ENCODE results near the gene MKS1.

The MKS1 gene

GRCh38 chr17:58184308-58184985, 34.6 kb downstream of the MKS1 start:
- Mint-ChIP-seq H3K9me3 (no peaks in the 10 kb centered on the region), H3K27ac (no peak overlapping the region), H3K4me3 (no peak overlapping the region), H3K36me3 (no peaks in the 10 kb centered on the region), H3K27me3 (peaks cover 13% of the 10 kb centered on the region), H3K4me1 (peaks cover 15% of the 10 kb centered on the region)
- no peak for DNase-seq (ENCODE audit: low spot score in 2 of 2)
- no peak for ATAC-seq (ENCODE audit: low read depth)

- H3K4me1 Mint-ChIP-seq: peaks cover 15% of the 10 kb centered on the region
- H3K9me3 Mint-ChIP-seq: no peaks in the 10 kb centered on the region
- H3K4me3 Mint-ChIP-seq: no peak overlapping the region
- ATAC-seq (ENCODE audit: low read depth) (no peak), DNase-seq (ENCODE audit: low spot score in 2 of 2) (no peak)
- no peaks in the 10 kb centered on the region for H3K36me3 Mint-ChIP-seq
- H3K27me3 Mint-ChIP-seq: peaks cover 15% of the 10 kb centered on the region
- no peak overlapping the region for H3K27ac Mint-ChIP-seq
Measured at GRCh38 chr17:58183514-58183913, 35.5 kb downstream of the MKS1 start.

- no peak for ATAC-seq (ENCODE audit: low read depth)
- Mint-ChIP-seq H3K4me3 (no peak overlapping the region), H3K36me3 (peaks cover under 1% of the 10 kb centered on the region), H3K9me3 (no peaks in the 10 kb centered on the region), H3K27me3 (peaks cover 14% of the 10 kb centered on the region), H3K27ac (no peak overlapping the region), H3K4me1 (peaks cover 15% of the 10 kb centered on the region)
- no peak for DNase-seq (ENCODE audit: low spot score in 2 of 2)
Measured at GRCh38 chr17:58181796-58182195, 37.3 kb downstream of the MKS1 start.

- DNase-seq (ENCODE audit: low spot score in 2 of 2): no peak
- Mint-ChIP-seq H3K9me3 (no peaks in the 10 kb centered on the region), H3K27me3 (peaks cover 17% of the 10 kb centered on the region), H3K27ac (no peak overlapping the region), H3K4me3 (no peak overlapping the region), H3K4me1 (peaks cover 7% of the 10 kb centered on the region), H3K36me3 (peaks cover 3% of the 10 kb centered on the region)
- no peak for ATAC-seq (ENCODE audit: low read depth)
Measured at GRCh38 chr17:58176200-58176599, 42.9 kb downstream of the MKS1 start.

- no peak overlapping the region for H3K27ac Mint-ChIP-seq
- H3K4me3 Mint-ChIP-seq: no peak overlapping the region
- peaks cover 3% of the 10 kb centered on the region for H3K36me3 Mint-ChIP-seq
- DNase-seq (ENCODE audit: low spot score in 2 of 2): no peak
- no peak for ATAC-seq (ENCODE audit: low read depth)
- no peaks in the 10 kb centered on the region for H3K9me3 Mint-ChIP-seq
- H3K4me1 Mint-ChIP-seq: peaks cover 6% of the 10 kb centered on the region
- H3K27me3 Mint-ChIP-seq: peaks cover 18% of the 10 kb centered on the region
Measured at GRCh38 chr17:58174871-58175270, 44.2 kb downstream of the MKS1 start.

- ATAC-seq (ENCODE audit: low read depth) (peak; percentile 69), DNase-seq (ENCODE audit: low spot score in 2 of 2) (peak in 1 of 2 donors; percentile 11)
- Mint-ChIP-seq H3K9me3 (peaks cover 2% of the 10 kb centered on the region), H3K27me3 (peaks cover 23% of the 10 kb centered on the region), H3K36me3 (peaks cover 5% of the 10 kb centered on the region), H3K4me1 (peaks cover 6% of the 10 kb centered on the region), H3K27ac (no peak overlapping the region), H3K4me3 (no peak overlapping the region)
Measured at GRCh38 chr17:58172369-58173071, 46.5 kb downstream of the MKS1 start.

GRCh38 chr17:58170622-58171021, 48.4 kb downstream of the MKS1 start:
- peaks cover 19% of the 10 kb centered on the region for H3K27me3 Mint-ChIP-seq
- peaks cover 3% of the 10 kb centered on the region for H3K36me3 Mint-ChIP-seq
- ATAC-seq (ENCODE audit: low read depth): no peak
- peaks cover 6% of the 10 kb centered on the region for H3K4me1 Mint-ChIP-seq
- no peak overlapping the region for H3K4me3 Mint-ChIP-seq
- peaks cover 2% of the 10 kb centered on the region for H3K9me3 Mint-ChIP-seq
- H3K27ac Mint-ChIP-seq: no peak overlapping the region
- DNase-seq (ENCODE audit: low spot score in 2 of 2): no peak

- peaks cover 22% of the 10 kb centered on the region for H3K27me3 Mint-ChIP-seq
- no peak within 1 kb of the TSS for H3K27ac Mint-ChIP-seq
Measured at GRCh38 chr17:58166682-58167081, 52.4 kb downstream of the MKS1 start, which contains the start of gene OR4D2. TSS of gene OR4D2 (plus strand) at chr17:58166982. CDS start at chr17:58169656, 2,674 bp downstream.

GRCh38 chr17:58165981-58166380, 53.1 kb downstream of the MKS1 start:
- H3K9me3 Mint-ChIP-seq: peaks cover 5% of the 10 kb centered on the region
- H3K27ac Mint-ChIP-seq: no peak overlapping the region
- peaks cover 6% of the 10 kb centered on the region for H3K36me3 Mint-ChIP-seq
- DNase-seq (ENCODE audit: low spot score in 2 of 2) (no peak), ATAC-seq (ENCODE audit: low read depth) (no peak)
- H3K4me1 Mint-ChIP-seq: peaks cover 3% of the 10 kb centered on the region
- peaks cover 22% of the 10 kb centered on the region for H3K27me3 Mint-ChIP-seq
- no peak overlapping the region for H3K4me3 Mint-ChIP-seq

More at GRCh38 chr17:58166682-58167081, 52.4 kb downstream of the MKS1 start, which contains the start of gene OR4D2:
- DNase-seq (ENCODE audit: low spot score in 2 of 2) (no peak), ATAC-seq (ENCODE audit: low read depth) (no peak)
- H3K36me3 Mint-ChIP-seq: peaks cover 6% of the 10 kb centered on the region
- peaks cover 5% of the 10 kb centered on the region for H3K9me3 Mint-ChIP-seq
- peaks cover 3% of the 10 kb centered on the region for H3K4me1 Mint-ChIP-seq
- no peak within 1 kb of the TSS for H3K4me3 Mint-ChIP-seq

- H3K4me1 Mint-ChIP-seq: peaks cover 7% of the 10 kb centered on the region
- no peak overlapping the region for H3K4me3 Mint-ChIP-seq
- no peak overlapping the region for H3K27ac Mint-ChIP-seq
- ATAC-seq (ENCODE audit: low read depth) (no peak), DNase-seq (ENCODE audit: low spot score in 2 of 2) (no peak)
- H3K9me3 Mint-ChIP-seq: peaks cover 3% of the 10 kb centered on the region
- H3K27me3 Mint-ChIP-seq: peaks cover 17% of the 10 kb centered on the region
- peaks cover 6% of the 10 kb centered on the region for H3K36me3 Mint-ChIP-seq
Measured at GRCh38 chr17:58161566-58161965, 57.5 kb downstream of the MKS1 start.

GRCh38 chr17:58158181-58158580, 60.9 kb downstream of the MKS1 start:
- Mint-ChIP-seq H3K36me3 (peaks cover 5% of the 10 kb centered on the region), H3K27me3 (peaks cover 20% of the 10 kb centered on the region), H3K4me3 (no peak overlapping the region), H3K27ac (no peak overlapping the region), H3K4me1 (peaks cover 7% of the 10 kb centered on the region), H3K9me3 (no peaks in the 10 kb centered on the region)
- DNase-seq (ENCODE audit: low spot score in 2 of 2) (no peak), ATAC-seq (ENCODE audit: low read depth) (no peak)

GRCh38 chr17:58156839-58157803, 61.9 kb downstream of the MKS1 start:
- peaks cover 5% of the 10 kb centered on the region for H3K36me3 Mint-ChIP-seq
- H3K4me3 Mint-ChIP-seq: peak overlapping the region; percentile 82
- peak in 1 of 2 donors; percentile 17 for DNase-seq (ENCODE audit: low spot score in 2 of 2)
- no peaks in the 10 kb centered on the region for H3K9me3 Mint-ChIP-seq
- peaks cover 12% of the 10 kb centered on the region for H3K4me1 Mint-ChIP-seq
- peak; percentile 64 for ATAC-seq (ENCODE audit: low read depth)
- H3K27me3 Mint-ChIP-seq: peaks cover 20% of the 10 kb centered on the region
- no peak overlapping the region for H3K27ac Mint-ChIP-seq

Data from memory B cell (primary cell).